T-helper 1 cell treated with Interleukin-12 subunit alpha and Interleukin-12 subunit beta and Interleukin-4 antibody, amounts not matched to agents 30 ng/mL and 1 ng/mL, for 36 hours (primary cell): ENCODE data around the gene TMEM221. TPM values are rescaled to one million over a fixed set of nuclear protein-coding genes. Genes with fewer than 3 reads are reported as not detected.

Experiments used
- intact Hi-C: fragments of 100-400 bp; cut with micrococcal nuclease; formaldehyde crosslinking; loops from one replicate; pipeline ENCODE4 v1.15.1; 2024
- total RNA-seq: library from RNA; stranded (reverse); gene quantifications from 2 replicates; pipeline ENCODE4 v1.2.3, GENCODE V29; 2022

Gene TMEM221
- total RNA-seq = not detected in 2 replicates

DNA sequence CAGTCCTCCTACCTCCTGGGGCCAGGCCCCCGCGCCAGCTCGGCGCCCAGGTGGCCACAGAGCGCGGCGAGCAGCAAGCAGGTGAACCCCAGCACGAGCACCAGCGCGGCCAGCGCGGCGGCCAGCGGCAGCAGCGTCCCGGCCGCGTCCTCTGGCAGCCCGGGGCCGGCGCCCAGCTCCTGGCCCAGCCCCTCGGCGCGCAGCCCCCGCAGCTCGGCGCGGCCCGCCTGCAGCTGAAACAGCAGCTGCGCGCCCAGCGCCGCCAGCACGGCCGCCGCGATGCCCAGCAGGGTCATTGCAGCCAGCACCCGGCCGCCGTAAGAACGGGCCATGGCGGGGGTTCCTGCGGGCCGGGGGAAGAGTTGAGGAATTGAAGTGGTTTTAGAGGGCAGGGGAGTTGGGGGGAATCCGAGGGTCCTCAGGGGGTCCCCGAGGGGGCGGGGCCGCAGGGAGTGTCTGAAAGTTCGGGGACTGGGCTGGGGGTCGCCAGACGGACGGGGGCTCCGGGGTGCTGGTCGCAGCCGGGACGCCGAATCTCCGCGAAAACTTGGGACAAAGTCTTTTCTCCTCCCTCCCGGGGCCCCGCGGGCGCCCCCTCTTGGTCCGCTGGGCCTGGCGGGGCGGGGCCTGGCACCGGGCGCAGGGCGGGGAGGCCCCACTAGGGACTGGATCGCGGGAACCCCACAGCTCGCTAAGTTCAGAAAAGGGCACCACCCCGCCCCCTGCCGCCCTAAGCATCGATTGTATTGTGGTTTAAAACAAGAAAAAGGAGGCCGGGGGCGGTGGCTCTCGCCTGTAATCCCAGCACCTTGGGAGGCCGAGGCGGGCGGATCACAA, at the start of gene TMEM221:
TMEM221 (minus strand) TSS at position 538 of the 837 bp plus-strand sequence; CDS start at position 332, 206 bp downstream.
- intact Hi-C loops = no loop called here

DNA sequence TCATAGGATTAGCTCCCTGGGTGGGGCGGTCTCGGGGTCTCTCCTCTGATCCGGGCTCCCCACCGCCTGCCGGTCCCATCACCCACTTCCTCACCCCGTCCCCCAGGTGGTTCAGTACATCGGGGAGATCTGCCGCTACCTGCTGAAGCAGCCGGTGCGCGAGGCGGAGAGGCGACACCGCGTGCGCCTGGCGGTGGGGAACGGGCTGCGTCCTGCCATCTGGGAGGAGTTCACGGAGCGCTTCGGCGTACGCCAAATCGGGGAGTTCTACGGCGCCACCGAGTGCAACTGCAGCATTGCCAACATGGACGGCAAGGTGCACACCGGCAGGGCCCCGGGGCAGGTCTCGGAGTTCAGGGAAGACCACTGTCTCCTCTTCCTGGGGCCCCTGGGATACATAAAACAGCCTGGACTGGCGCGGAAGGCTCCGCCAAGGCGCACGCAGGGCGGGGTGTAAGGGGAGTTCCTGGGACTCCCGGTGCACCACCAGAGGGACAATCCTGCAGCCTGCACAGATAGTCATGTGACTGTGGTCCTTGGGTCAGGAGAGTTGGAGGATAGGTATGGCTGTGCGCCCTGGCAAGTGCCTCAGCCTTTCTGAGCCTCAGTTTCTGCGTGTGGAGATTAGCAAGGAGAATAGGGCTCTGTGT, 48.8 kb upstream of the TMEM221 start:
- intact Hi-C loops = loop anchor here (2.0 kb wide), 1 partner anchor 28 kb away; no protein-coding TSS in a partner anchor

DNA sequence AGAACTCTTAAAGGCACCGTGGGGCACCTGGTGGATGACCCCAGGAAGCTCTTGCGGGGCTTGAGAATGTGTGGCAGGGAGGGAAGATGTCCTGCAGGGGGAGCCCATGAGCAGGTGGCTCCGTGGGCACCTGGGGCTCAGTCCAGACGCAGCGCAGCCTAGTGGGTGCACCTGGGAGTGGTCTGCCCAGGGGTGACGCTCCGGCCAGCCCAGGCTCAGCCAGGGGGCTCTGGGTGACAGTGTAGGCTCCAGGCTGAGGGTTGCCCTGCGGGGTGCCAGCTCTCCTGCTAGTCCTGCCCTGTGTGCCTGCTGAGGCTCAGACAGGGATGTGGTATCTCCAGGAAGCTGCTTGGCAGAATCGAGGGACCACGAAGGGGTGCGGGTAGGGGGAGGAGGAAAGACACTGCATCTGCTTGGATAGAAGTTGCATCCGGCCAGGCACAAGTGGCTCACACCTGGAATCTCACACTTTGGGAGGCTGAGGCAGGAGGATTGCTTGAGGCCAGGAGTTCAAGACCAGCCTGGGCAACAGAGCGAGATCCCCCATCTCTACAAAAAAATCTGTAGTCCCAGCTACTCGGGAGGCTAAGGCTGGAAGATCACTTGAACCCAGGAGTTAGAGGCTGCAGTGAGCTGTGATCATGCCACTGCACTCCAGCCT, 48.0 kb upstream of the TMEM221 start:
- intact Hi-C loops = loop anchor here (1.0 to 2.0 kb wide), 6 partner anchors 15 to 359 kb away; partner anchors contain the start of genes COLGALT1 and PGLS

DNA sequence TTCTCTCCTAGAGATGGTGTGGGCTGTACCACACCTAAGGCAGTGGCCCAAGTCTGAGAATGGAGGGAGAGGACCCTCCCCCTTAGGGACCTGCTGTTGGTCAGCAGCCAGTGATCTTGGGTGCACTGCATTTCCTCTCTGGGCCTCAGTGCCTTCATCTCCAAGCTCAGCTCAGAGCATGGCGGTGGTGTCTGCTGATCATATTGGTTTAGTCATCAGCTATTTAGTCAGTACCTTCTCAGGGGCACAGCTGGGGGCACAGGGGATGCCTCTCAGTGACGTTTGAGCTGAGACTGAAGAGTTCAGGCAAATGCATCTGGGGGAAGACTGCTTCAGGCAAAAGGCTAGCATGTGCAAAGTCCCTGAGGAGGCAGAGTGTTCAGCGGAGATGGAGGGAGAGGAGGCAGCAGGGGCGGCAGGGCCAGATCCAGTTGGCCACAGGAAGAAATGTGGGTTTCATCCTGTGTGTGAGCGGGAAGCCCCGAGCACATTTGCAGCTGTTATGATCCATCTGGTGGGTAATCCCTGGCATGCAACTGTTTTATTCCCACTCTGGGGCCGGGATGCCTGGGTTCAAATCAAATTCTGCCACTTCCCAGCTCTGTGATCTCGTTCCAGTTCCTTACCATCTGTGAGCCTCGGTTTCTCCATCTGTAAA, 47.3 kb upstream of the TMEM221 start:
- intact Hi-C loops = loop anchor here (1.0 to 2.0 kb wide), 6 partner anchors 16 to 360 kb away; partner anchors contain the start of genes COLGALT1 and PGLS

DNA sequence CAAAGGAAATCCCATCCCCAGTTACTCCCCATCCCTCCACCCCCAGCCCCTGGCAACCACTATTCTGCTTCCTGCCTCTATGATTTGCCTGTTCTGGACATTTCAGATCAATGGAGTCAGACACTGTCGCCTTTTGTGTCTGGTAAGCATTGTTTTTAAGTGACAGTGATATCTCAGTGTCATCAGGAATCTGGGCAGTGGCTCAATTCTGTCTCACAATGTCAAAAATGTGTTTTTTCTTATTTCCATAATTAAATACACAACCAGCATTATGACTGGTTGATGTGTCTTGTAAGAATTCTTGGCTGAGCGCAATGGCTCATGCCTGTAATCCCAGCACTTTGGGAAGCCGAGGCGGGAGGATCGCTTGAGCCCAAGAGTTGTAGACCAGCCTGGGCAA, 42.8 kb upstream of the TMEM221 start:
- intact Hi-C loops = no loop called here

DNA sequence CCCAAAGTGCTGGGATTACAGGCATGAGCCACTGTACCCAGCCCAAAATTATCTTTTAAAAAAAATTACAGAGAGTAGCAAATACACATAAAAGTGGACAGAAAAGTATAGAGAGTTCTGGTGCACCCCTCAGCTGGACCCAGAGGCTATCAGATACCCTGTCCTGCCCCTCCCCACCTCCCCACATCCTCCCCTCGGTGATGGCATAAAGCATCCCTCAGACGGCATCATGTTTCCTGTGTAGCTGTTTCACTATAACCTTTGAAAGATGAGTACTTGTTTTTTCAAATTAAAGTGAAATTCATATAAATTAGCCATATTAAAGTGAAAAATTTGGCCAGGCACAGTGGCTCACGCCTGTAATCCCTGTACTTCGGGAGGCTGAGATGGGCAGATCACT, 41.9 kb upstream of the TMEM221 start:
- intact Hi-C loops = no loop called here

DNA sequence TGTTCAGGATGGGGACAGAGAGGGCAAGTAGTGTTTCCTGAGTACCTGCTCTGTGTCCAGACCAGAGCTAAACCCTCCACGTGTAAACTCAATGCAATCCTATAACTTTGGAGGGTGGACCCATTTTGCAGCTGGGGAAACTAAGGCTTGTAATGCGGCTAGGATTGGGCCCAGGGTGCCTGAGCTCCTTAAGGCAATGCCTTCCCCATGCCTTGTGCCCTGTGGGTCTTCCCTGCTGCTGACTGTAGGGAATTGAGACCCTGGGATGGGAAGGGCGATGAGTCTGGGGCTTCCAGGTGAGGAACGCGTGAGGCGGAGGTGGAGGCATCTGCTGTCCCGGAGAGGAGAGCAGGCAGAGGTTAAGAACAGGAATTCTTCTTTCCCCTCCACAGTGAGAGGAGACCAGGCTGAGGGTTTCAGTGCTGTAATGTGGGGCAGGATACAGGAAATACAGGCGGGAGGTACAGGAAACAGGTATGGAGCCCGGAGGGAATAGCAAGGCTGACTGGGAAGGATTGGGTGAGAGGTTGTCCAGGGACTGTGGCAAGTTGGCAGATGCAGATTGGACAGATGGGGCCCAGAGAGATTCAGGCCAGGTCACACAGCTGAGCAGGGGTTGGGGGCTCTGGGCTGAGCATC, 41.0 kb upstream of the TMEM221 start:
- intact Hi-C loops = loop anchor here (2.0 kb wide), 1 partner anchor 19 kb away; the partner anchor contains the start of gene SLC27A1

DNA sequence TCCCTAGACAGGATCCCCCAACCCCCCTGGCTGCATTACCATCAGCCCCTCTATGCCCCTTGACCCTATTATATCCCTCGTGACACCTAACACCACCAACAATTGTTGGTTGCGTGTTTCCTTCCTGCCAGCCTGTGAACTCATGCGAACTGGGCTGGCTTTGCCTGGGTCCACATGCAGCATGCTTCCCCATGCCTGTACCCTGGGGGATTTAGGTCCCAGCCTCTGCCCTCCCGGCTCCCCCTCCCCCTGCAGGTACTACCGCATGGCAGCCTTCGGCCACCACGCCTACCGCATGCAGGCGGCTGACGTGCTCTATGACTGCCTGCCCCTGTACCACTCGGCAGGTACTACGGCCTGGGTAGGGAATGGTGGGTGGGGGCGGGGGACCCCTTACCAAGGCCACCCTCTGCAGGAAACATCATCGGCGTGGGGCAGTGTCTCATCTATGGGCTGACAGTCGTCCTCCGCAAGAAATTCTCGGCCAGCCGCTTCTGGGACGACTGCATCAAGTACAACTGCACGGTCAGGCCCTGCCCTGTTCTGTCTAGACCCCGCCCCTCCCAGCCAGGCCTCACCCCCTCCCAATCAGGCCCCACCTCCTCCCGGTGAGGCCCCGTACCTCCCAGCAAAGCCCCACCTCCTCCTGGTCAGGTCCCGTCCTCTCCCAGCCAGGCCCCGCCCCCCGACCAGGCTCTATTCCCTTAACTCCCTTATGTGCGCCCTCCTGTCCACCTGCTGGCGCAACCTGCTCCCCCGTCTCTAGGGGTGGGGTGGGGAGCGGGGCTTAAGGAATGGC, 40.3 kb upstream of the TMEM221 start:
- intact Hi-C loops = loop anchor here (2.0 kb wide), 1 partner anchor 18 kb away; the partner anchor contains the start of gene SLC27A1

DNA sequence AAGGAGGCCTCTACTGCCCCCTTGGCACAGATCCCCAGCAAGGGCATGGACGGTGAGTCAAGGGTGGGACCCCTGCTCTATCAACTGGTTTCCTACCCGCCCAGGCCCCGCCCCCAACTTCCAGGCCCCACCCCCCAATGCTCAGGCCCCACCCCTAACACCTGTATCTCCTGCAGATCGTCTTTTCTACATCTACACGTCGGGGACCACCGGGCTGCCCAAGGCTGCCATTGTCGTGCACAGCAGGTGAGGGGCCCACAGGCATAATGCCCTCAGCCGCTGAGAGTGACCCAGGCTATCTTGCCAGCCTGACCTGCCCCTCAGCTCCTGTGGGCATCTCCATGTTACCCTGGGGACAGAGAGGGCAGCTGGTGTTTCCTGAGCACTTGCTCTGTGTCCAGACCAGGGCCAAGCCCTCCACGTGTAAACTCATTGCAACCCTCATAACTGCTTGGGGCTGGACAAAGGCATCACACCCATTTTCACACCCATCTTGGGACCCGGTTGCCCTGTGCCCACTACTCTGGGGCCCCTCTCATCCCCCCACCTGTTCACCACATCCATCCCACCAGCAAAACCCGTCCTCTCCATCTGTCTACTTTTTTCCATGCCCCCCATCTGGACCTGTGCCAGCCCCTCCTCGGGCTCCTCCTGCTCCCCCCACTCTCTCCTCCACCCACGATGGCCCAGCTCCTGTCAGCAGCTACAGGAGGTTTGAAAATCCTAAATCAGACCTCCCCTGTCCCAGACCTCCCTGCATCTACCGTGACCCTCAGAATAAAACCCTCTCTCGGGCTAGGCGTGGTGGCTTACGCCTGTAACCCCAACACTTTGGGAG, 39.0 kb upstream of the TMEM221 start:
- intact Hi-C loops = loop anchor here (2.0 kb wide), 1 partner anchor 17 kb away; the partner anchor contains the start of gene SLC27A1

DNA sequence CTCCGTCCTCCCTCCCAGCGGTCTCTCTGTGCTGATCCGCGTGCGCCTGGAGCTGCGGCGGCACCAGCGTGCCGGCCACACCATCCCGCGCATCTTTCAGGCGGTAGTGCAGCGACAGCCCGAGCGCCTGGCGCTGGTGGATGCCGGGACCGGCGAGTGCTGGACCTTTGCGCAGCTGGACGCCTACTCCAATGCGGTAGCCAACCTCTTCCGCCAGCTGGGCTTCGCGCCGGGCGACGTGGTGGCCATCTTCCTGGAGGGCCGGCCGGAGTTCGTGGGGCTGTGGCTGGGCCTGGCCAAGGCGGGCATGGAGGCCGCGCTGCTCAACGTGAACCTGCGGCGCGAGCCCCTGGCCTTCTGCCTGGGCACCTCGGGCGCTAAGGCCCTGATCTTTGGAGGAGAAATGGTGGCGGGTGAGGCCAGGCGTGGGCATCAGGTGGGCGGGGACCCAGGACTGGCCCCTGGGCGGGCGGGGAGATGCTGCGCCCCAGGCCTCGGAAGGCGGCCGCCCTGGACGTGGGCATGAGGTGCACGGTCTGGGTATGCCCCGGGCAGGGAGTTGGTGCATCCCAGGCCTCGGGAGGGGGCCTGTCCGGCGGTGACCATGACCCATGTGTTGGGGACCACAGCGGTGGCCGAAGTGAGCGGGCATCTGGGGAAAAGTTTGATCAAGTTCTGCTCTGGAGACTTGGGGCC, 38.2 kb upstream of the TMEM221 start:
- intact Hi-C loops = no loop called here

DNA sequence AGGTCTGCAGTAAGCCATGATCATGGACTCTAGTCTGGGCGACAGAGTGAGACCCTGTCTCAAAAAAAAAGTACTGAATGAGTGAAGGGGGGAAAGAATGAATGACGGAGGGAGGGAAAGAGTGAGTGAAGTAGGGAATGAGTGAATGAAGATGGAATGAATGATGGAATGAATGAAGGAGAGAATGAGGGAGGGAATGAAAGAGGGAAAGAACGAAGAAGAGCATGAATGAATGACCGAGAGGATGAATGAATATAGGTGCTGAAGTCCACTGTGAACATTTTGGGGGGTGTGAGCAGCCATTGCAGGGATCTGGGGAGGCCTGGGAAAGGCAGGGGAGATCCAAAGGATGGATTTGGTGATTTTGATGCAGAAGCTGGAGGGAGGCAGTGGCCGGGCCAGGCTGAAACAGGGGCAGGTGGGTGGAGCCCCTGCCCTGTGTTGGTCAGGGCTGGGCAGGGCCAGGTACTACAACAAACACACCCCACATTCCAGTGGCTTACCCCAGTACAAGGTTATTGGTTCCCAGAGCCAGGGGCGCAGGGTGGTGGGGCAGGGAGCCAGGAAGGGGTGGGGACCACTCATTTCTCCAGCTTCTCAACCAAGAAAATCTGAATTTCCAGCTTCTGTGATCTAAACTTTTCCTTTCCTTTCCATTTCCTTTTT, 36.2 kb upstream of the TMEM221 start:
- intact Hi-C loops = no loop called here

DNA sequence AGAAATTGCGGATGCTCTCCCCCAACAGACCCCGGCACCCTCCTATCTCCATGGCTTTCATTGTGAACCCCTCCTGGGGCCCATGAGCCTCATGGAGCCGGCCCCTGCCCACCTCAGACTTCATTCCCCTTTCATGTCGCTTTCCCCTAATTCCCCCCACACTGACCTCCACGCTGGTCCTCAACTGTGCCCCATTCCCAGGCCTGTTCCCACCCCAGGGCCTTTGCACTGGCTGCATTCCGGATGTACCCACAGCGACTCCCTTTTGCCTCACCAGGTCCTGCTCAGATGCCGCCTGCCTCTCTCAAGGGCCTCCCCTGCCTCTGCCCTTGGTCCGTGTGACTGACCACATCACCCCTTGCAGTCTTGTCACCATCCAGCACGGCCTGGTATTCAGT, 35.1 kb upstream of the TMEM221 start:
- intact Hi-C loops = no loop called here

DNA sequence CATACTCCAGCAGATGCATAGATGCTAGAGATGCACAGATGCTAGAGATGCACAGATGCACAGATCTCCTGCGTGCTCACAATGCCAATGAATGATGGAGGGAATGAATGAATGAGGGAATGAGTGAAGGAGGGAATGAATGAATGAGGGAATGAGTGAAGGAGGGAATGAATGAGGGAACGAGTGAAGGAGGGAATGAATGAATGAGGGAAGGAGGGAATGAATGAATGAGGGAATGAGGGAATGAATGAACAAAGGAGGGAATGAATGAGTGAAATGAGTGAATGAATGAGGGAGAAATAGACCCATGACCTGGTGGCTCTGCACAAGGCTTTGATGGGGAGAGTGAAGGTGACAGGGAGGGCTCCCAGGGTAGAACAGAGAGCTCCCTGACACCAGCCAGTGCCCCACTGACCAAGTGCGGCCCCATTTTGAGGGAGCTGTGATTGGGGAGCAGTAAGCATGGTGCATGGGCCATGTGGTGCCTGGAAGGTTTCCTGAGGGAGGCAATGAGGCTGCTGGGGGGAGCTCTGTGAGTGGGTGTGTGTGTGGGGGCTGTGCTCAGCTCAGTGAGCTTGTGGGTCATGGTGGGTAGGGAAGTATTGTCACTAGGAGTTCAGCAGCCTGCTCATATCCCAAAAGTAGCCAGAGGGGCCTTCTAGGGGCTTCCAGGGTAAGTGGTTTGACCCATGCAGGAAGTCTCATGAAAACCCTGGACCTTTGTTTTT, 34.6 kb upstream of the TMEM221 start:
- intact Hi-C loops = no loop called here

DNA sequence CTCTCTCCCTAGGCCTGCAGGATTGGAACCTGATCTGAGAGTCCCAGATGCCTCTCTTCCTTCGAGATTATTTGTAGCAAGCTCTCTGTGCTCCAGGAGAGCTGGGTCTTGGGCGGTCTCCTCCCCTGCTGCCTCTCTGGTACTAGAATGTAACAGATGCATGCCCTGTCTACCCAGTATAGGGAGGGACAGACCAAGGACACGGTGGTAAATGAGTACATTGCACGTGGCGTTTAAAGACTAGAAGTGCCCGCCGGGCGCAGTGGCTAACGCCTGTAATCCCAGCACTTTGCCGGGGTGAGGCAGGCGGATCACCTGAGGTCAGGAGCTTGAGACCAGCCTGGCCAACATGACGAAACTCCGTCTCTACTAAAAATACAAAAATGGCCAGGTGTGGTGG, 33.5 kb upstream of the TMEM221 start:
- intact Hi-C loops = no loop called here

DNA sequence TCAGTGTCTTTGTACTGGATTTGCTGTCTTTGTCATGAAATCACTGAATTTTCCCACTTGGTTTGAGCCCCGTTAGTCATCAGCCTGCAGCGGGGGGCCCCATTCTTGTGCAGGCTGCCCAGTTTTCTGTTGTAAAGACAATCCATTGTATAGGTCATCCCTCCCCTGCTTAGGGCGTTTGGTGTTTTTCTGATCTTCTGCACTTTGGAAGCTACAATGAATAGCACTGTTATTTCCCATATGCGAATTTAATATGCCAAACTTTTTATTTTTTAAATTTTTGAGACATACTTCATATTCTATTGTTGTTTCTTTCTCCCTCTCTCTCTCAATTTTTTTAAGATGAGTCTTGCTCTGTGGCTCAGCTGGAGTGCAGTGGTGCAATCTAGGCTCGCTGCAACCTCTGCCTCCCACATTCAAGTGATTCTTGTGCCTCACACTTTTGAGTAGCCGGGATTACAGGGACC, 30.9 kb upstream of the TMEM221 start:
- intact Hi-C loops = no loop called here

DNA sequence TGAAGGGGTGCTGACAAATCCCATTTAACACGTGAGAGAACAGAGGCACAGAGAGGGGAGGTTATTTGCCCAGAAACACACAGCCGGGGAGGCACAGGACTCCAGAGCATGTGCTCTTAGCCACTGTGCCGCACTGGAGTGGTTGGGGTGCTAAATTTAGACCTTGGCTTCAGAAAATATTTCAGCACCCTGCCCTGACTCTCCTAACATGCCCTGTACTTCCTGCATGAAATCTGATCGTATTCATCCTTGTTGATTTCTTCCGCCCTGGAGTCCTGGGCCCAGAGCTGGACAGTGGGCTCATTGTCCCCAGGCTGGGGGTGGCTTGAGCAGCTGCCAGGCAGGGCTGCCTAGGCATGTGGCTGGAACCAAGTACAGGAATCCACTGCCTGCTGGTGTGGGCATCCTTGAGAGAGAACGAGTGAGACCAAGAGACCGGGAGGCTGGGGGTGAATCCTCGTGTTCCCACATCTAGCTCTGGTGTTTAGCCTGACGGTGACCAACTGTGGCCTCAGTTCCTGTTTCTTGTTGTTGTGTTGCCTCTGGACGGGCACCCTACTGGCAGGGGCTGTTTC, 27.2 kb upstream of the TMEM221 start:
- intact Hi-C loops = no loop called here
